GM20000 (cell line): ENCODE results near the gene GNG8.

Experiments used
- DNase-seq: peaks from one replicate; pipeline ENCODE4 v3.0.0; 2012; ENCODE audit warnings: low spot score
- TF ChIP-seq, protein P1 (sequence below): IDR thresholded peaks from 2 replicates; pipeline ENCODE4 v1.5.1; 2012; ENCODE audit warnings: mild to moderate bottlenecking, control low read depth; ENCODE audit errors: extremely low read depth, missing control alignments

Gene GNG8

DNA sequence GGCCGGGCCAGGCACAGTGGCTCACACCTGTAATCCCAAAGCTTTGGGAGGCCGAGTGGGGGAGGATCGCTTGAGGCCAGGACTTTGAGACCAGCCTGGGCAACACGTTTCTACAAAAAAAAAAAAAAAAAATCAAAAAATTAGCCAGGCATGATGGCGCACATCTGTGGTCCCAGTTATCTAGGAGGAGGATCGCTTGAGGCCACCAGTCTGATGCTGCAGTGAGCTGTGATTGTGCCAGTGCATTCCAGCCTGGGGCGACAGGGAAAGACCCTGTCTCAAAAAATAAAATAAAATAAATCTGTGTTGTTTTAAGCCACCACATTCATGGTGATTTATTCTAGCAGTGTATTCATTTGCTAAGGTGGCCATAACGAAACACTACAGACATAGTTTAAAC is 29.1 kb upstream of the GNG8 start:
- TF ChIP-seq, protein P1, sequence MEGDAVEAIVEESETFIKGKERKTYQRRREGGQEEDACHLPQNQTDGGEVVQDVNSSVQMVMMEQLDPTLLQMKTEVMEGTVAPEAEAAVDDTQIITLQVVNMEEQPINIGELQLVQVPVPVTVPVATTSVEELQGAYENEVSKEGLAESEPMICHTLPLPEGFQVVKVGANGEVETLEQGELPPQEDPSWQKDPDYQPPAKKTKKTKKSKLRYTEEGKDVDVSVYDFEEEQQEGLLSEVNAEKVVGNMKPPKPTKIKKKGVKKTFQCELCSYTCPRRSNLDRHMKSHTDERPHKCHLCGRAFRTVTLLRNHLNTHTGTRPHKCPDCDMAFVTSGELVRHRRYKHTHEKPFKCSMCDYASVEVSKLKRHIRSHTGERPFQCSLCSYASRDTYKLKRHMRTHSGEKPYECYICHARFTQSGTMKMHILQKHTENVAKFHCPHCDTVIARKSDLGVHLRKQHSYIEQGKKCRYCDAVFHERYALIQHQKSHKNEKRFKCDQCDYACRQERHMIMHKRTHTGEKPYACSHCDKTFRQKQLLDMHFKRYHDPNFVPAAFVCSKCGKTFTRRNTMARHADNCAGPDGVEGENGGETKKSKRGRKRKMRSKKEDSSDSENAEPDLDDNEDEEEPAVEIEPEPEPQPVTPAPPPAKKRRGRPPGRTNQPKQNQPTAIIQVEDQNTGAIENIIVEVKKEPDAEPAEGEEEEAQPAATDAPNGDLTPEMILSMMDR = no peak
- no peak for DNase-seq

DNA sequence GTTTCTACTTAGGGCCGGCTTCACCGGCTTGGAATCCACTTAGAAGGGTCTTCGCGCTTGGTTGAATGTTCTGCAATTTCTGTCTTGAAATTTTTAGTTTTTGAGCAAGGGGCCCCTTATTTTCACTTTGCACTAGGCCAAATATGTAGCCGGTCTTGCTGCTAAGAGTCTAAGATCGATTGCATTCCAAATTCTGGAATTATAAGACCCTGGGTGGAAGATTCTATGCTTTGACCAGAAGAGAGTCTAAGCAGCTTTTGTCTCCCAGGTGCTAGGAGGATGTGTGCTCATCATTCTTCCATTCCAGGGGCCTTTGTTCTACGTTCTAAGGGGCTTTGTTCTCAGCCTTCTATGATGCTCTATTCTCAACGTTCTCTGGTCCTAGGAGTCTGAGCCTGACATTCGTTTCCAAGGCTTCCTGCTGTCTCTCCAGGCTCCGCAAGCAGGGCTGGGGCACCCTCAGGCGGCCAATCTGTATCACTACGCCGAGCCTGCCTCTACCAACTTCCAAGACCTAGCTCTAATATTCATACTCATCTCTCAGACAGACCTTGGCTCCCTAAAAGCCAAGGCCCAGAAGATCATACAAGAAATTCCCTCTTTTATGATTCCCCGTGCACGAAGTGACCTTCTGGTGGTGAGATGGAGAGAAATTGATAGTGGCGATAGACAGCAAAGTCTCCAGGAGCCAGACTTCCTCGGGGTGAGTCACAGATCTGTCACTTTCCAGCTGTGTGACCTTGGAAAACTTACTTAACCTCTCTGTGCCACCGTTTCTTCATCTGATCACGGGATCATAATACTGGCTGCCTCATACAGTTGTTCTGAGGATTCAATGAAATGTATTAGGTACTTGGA is 26.0 kb upstream of the GNG8 start:
- TF ChIP-seq, protein P1 = peak; percentile 81
- DNase-seq = peak; percentile 81

DNA sequence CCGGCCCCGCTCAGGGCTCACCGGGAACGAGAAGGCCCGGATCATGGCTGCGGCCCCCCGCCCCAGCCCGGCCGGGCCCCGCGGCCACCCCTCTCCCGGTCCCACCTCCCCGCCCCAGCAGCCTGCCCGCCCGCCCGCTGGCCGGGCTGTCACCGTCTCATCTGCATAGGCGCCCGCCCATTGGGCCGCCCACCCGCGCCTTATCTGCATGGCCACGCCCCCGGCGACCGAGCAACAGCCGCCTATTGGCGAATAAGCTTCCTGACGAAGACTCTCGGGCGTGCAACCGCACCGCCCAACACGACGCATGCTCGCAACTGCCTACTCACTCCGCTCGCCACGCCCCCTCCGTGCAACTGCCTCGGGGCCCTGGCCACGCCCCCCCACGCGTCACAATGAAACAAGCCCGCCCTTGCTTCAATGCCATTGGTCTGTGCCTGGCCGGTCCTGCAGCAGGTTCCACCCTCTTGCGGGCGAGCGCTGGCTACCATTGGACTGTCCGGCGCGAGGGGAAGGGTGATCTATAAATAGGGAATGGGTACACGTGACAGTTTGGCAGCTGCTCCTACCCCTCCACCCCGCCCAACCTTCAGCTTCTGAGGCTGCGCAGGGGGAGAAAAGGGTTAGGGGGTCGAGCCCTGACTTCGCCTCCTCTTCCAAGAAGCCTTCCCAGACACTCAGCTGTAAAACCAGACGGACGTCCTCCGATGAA is 25.2 kb upstream of the GNG8 start, which contains the start of gene DACT3:
TSS of gene DACT3 (minus strand) at position 163 of the 712 bp plus-strand sequence. CDS start at position 45, 118 bp downstream.
- peak; percentile 99 for DNase-seq
- TF ChIP-seq, protein P1 = no peak

DNA sequence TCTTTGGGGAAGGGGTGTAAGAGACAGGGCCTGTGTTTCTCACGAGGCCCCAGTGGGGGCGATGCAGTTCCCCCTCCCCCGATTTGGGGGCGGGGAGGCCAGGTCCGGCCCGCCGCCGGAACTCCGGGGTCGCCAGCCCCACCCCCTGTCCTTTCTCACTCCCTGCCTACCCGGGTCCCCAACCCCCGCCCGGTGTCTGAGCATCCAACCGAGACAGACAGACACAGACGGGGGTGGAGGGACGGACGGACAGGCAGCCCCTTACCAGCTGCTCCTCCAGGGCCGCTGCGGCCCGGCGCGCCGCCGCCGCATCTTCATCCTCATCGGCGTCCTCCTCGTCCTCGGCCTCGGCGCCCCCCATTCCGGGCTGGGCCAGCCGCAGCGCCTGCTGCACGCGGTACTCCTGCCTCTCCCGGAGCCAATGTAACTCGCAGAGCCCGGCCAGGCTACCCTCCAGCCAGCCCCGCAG is 24.6 kb upstream of the GNG8 start:
- no peak for DNase-seq

DNA sequence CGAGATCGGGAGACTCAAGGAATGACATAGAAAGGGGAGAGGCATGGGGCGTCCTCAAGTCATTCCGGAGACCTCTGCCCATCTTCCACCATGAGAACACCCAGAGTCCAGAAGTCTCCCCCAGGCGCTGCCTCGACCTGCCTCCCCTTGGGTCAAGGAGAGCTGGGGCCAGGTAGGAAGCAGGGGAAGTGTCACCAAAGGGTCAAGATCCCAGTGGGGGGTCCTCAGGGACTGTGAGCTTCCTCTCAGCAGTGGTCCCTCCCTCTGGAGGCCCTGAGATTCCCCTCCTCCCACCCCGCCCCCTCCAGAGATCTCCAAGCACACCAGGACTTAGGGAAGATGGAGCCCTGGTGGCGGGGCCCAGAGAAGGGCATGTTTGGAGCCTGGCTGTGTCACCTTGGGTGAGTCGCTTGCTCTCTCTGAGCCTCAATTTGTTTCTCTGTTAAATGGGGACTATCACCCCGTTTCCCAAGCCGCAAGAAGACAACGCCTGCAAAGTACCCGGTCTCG is 24.1 kb upstream of the GNG8 start:
- DNase-seq = no peak
- TF ChIP-seq, protein P1 = no peak

More for the DNA sequence above, 24.6 kb upstream of the GNG8 start:
- TF ChIP-seq, protein P1 = no peak

DNA sequence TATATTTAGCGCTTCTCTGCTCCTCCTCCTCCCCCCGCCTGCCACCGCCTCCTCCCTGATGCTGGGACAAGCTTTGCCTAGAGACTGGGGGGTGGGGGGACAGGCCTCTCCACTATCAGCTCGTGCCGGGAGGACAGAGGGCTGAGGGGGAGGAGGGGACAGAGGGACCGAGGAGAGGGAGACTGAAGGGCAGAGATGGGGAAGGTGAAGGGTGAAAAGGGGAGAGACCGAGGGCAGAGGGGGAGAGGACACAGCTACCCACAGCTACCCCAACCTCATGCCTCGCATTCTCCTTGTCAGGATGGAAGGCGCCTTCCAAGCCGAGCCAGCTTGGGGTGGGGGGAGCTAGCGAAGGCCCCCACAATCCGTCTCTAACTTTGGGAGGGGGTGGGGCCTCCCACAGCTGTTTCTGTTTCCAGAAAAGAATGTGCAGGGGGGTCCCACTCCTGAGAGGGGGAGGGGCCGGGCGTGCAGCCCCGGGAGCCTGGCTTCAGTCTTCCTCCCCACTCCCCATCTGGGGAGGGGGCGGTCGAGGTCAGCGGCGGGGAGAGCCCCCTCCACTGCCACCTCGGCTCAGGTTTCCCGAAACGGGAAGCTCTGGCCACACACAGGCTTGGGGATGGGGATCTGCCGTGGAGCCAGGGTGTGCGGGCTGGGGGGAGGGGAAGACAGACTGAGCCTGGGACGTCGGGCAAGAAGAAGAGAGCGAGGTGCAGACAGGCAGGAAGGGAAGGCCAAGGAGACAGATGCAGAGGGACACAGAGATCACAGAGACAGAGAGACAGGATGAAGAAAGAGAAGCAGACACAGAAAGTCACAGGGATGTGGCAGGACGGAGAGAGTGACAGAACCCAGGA is 23.4 kb upstream of the GNG8 start:
- DNase-seq = no peak
- TF ChIP-seq, protein P1 = no peak
